DOHH2 (cell line): ENCODE data around the gene VCL.

Experiments used
- H3F3A ChIP-seq: fragments of 200-600 bp; sonication (generic), shearing (Covaris generic); 2 replicates; pipeline ENCODE4 v1.6.0; 2016; ENCODE audit warnings: antibody characterized with exemption, mild to moderate bottlenecking; ENCODE audit not compliant: control insufficient read depth, insufficient read depth
- H3K27ac ChIP-seq: fragments of 200-600 bp; sonication (generic); 2 replicates; pipeline ENCODE4 v1.5.1; 2014; ENCODE audit warnings: low read depth, mild to moderate bottlenecking, low read length, moderate library complexity
- H3K27me3 ChIP-seq: fragments of 200-600 bp; sonication (generic); 2 replicates; pipeline ENCODE4 v1.6.1; 2014; ENCODE audit warnings: mild to moderate bottlenecking, low read length, mixed read lengths; ENCODE audit not compliant: control insufficient read depth
- H3K36me3 ChIP-seq: fragments of 200-600 bp; sonication (generic); 2 replicates; pipeline ENCODE4 v1.6.1; 2014; ENCODE audit warnings: mild to moderate bottlenecking, low read length, moderate library complexity, mixed read lengths; ENCODE audit not compliant: control insufficient read depth
- H3K4me1 ChIP-seq: fragments of 200-600 bp; sonication (generic); 2 replicates; pipeline ENCODE4 v1.6.1; 2014; ENCODE audit warnings: mild to moderate bottlenecking, low read length, mixed read lengths; ENCODE audit not compliant: control insufficient read depth
- H3K4me2 ChIP-seq: fragments of 200-600 bp; sonication (generic); 2 replicates; pipeline ENCODE4 v1.6.0; 2014; ENCODE audit warnings: mild to moderate bottlenecking, low read length, moderate library complexity
- H3K4me3 ChIP-seq: fragments of 200-600 bp; sonication (generic); 2 replicates; pipeline ENCODE4 v1.5.1; 2014; ENCODE audit warnings: mild to moderate bottlenecking, low read length, mixed read lengths
- H3K79me2 ChIP-seq: fragments of 200-600 bp; sonication (generic); 2 replicates; pipeline ENCODE4 v1.6.1; 2014; ENCODE audit warnings: mild to moderate bottlenecking, low read length, mixed read lengths; ENCODE audit not compliant: control insufficient read depth
- H3K9me2 ChIP-seq: fragments of 200-600 bp; sonication (generic); replicated peaks from 2 replicates; pipeline ENCODE4 v1.6.1; 2014; ENCODE audit warnings: mild to moderate bottlenecking, low read length, mixed read lengths; ENCODE audit not compliant: control insufficient read depth
- H3K9me3 ChIP-seq: fragments of 200-600 bp; sonication (generic); 2 replicates; pipeline ENCODE4 v1.6.1; 2014; ENCODE audit warnings: antibody characterized with exemption, low read length, mixed read lengths; ENCODE audit not compliant: control insufficient read depth, insufficient read depth
- H4K20me1 ChIP-seq: fragments of 200-600 bp; sonication (generic); 2 replicates; pipeline ENCODE4 v1.6.0; 2014; ENCODE audit warnings: low read depth, mild to moderate bottlenecking, antibody characterized with exemption, low read length, moderate library complexity; ENCODE audit not compliant: control insufficient read depth, insufficient read depth
- EZH2phosphoT487 ChIP-seq: fragments of 200-600 bp; sonication (generic); IDR thresholded peaks from 2 replicates; pipeline ENCODE4 v1.6.1; 2017; ENCODE audit warnings: borderline replicate concordance, mild to moderate bottlenecking, antibody characterized with exemption, low read length, moderate library complexity, mixed read lengths
- TF ChIP-seq, protein P1 (sequence below): fragments of 200-600 bp; sonication (generic); IDR thresholded peaks from one replicate; pipeline ENCODE4 v1.5.1; 2014; ENCODE audit warnings: antibody characterized with exemption, mild to moderate bottlenecking, low read depth, low read length; ENCODE audit not compliant: poor library complexity, severe bottlenecking

VCL gene

DNA sequence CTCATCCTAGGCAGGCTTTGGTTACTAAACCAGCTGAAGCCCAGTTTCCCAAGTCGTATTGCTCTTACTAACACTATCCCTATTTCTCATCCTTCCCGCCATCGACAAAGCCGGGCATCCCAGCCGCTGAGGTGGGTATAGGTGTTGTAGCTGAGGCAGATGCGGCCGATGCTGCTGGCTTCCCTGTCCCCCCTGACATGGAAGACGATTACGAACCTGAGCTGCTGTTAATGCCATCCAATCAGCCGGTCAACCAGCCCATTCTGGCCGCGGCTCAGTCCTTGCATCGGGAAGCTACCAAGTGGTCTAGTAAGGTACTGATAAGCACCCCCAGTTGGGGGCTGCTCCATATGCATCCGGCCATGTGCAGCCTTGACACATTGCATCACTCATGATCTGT lies 113.9 kb downstream of the VCL start:
- peaks cover 3% of the 10 kb centered on the region; the same call in 1 of the 2 replicates for H3F3A ChIP-seq
- no peaks in the 10 kb centered on the region for H3K79me2 ChIP-seq
- H3K9me2 ChIP-seq = no peaks in the 10 kb centered on the region
- H3K9me3 ChIP-seq = no peaks in the 10 kb centered on the region
- TF ChIP-seq, protein P1, sequence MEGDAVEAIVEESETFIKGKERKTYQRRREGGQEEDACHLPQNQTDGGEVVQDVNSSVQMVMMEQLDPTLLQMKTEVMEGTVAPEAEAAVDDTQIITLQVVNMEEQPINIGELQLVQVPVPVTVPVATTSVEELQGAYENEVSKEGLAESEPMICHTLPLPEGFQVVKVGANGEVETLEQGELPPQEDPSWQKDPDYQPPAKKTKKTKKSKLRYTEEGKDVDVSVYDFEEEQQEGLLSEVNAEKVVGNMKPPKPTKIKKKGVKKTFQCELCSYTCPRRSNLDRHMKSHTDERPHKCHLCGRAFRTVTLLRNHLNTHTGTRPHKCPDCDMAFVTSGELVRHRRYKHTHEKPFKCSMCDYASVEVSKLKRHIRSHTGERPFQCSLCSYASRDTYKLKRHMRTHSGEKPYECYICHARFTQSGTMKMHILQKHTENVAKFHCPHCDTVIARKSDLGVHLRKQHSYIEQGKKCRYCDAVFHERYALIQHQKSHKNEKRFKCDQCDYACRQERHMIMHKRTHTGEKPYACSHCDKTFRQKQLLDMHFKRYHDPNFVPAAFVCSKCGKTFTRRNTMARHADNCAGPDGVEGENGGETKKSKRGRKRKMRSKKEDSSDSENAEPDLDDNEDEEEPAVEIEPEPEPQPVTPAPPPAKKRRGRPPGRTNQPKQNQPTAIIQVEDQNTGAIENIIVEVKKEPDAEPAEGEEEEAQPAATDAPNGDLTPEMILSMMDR = no peak
- no peak for TF ChIP-seq EZH2phosphoT487
- no peaks in the 10 kb centered on the region for H3K27me3 ChIP-seq
- H3K4me2 ChIP-seq = no peak overlapping the region
- no peak overlapping the region for H3K4me3 ChIP-seq
- no peak overlapping the region for H3K27ac ChIP-seq
- H4K20me1 ChIP-seq = no peaks in the 10 kb centered on the region
- H3K4me1 ChIP-seq = no peaks in the 10 kb centered on the region
- H3K36me3 ChIP-seq = peaks cover 91% of the 10 kb centered on the region

DNA sequence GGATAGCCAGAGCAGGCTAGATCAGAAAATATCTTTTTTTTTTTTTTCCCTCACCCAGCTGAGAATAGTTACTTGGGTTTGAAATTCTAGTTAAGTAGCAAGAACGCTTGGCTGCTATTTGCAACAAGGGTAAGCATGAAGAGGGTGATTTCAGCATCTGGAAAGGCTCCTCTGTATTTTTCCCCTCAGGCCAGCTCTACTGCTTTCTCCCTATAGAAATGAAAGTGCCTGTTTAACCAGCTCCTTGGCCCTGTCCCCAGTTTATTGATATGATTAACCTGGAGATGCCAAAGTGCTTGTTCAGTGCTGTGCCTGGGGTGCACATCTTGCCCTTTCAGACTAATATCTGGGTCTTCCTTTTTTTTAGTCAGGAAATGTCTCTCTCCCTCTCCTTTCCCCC lies 115.6 kb downstream of the VCL start:
- H3K9me3 ChIP-seq = no peaks in the 10 kb centered on the region
- no peak overlapping the region for H3K27ac ChIP-seq
- H3K79me2 ChIP-seq = no peaks in the 10 kb centered on the region
- peaks cover 94% of the 10 kb centered on the region for H3K36me3 ChIP-seq
- no peaks in the 10 kb centered on the region for H3K27me3 ChIP-seq
- TF ChIP-seq, protein P1 = no peak
- TF ChIP-seq EZH2phosphoT487 = no peak
- no peaks in the 10 kb centered on the region for H3K4me1 ChIP-seq
- peaks cover 3% of the 10 kb centered on the region; the same call in 1 of the 2 replicates for H3F3A ChIP-seq
- H3K4me3 ChIP-seq = no peak overlapping the region
- no peaks in the 10 kb centered on the region for H3K9me2 ChIP-seq
- no peaks in the 10 kb centered on the region for H4K20me1 ChIP-seq
- H3K4me2 ChIP-seq = no peak overlapping the region

DNA sequence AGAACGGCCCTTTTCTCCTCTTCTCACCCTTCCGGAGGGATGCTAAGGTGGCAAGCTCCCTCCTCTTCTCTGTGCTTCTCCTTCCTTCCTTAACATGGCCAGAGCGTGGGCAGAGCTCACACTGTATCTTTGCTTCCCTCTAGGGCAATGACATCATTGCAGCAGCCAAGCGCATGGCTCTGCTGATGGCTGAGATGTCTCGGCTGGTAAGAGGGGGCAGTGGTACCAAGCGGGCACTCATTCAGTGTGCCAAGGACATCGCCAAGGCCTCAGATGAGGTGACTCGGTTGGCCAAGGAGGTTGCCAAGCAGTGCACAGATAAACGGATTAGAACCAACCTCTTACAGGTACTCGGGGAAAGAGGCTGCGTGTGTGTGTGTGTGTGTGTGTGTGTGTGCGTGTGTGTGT lies 116.1 kb downstream of the VCL start:
- Histone ChIP-seq H3K36me3 (peaks cover 96% of the 10 kb centered on the region), H3K9me2 (no peaks in the 10 kb centered on the region), H3K4me3 (no peak overlapping the region), H3K4me1 (no peaks in the 10 kb centered on the region), H3K27me3 (no peaks in the 10 kb centered on the region), H3K79me2 (no peaks in the 10 kb centered on the region), H3K27ac (no peak overlapping the region), H3F3A (peaks cover 3% of the 10 kb centered on the region; the same call in 1 of the 2 replicates), H4K20me1 (no peaks in the 10 kb centered on the region), H3K4me2 (no peak overlapping the region), H3K9me3 (no peaks in the 10 kb centered on the region)
- TF ChIP-seq, protein P1 = no peak
- TF ChIP-seq EZH2phosphoT487 = no peak
